GM10248 (cell line): ENCODE measurements around the gene RPRD1B.
"Not testable (repeated sequence)": the region's sequence is repeated elsewhere in the genome, so short reads cannot be mapped to it uniquely, and the experiment has no call there.

Experiments used
- CTCF ChIA-PET: fragments of 300-600 bp; sonication (Branson Sonifier 250); formaldehyde crosslinking; extraction: SDS; loops from one replicate; lab custom pipeline; 2021; ENCODE audit warnings: antibody characterized with exemption; lab: Yijun Ruan, JAX
- POLR2A ChIA-PET: fragments of 350-650 bp; sonication (Branson Sonifier 250); formaldehyde crosslinking; extraction: SDS; loops from one replicate; lab custom pipeline; 2020; ENCODE audit warnings: antibody characterized with exemption; lab: Yijun Ruan, JAX
- DNase-seq: peaks from one replicate; pipeline ENCODE4 v3.0.0; 2012; ENCODE audit errors: extremely low spot score
- CTCF ChIP-seq: IDR thresholded peaks from 2 replicates; pipeline ENCODE4 v1.5.1; 2012; ENCODE audit warnings: mild to moderate bottlenecking, low read depth; ENCODE audit errors: extremely low read depth, missing control alignments, control extremely low read depth

RPRD1B gene

GRCh38 chr20:38095017-38095686, 61.6 kb downstream of the RPRD1B start:
- ChIA-PET CTCF (interaction anchor here (0.6 to 15.4 kb wide), 4 partner anchors 17 to 27 kb away, joined by 3 to 144 read pairs (median 5); no protein-coding TSS in a partner anchor), POLR2A (no interaction called here)
- no peak for TF ChIP-seq CTCF
- DNase-seq = no peak

- ChIA-PET CTCF (interaction anchor here (0.8 to 3.6 kb wide), 6 partner anchors 13 to 123 kb away, joined by 3 to 22 read pairs (median 4); no protein-coding TSS in a partner anchor), POLR2A (no interaction called here)
- DNase-seq = no peak
- no peak for TF ChIP-seq CTCF
These were observed 65.4 kb downstream of the RPRD1B start for GRCh38 chr20:38098952-38099351.

- DNase-seq, CTCF ChIA-PET, POLR2A ChIA-PET: not testable (repeated sequence)
These were observed 68.7 kb downstream of the RPRD1B start for GRCh38 chr20:38102206-38102605.

GRCh38 chr20:38104285-38104684, 70.7 kb downstream of the RPRD1B start:
- no peak for DNase-seq
- ChIA-PET POLR2A (no interaction called here), CTCF (no interaction called here)
- TF ChIP-seq CTCF = no peak

- no peak for DNase-seq
- no peak for TF ChIP-seq CTCF
- ChIA-PET CTCF (interaction anchor here (1.7 kb wide), 1 partner anchor 7 kb away, joined by 3 read pairs; no protein-coding TSS in a partner anchor), POLR2A (no interaction called here)
These were observed 72.9 kb downstream of the RPRD1B start for GRCh38 chr20:38106461-38106860.

GRCh38 chr20:38107386-38107785, 73.8 kb downstream of the RPRD1B start:
- POLR2A ChIA-PET, CTCF ChIA-PET, DNase-seq: not testable (repeated sequence)

GRCh38 chr20:38107916-38108315, 74.4 kb downstream of the RPRD1B start:
- POLR2A ChIA-PET, DNase-seq, CTCF ChIA-PET: not testable (repeated sequence)

- TF ChIP-seq CTCF = no peak
- CTCF ChIA-PET = interaction anchor here (1.1 to 2.4 kb wide), 2 partner anchors 22 to 35 kb away, joined by 3 to 12 read pairs; no protein-coding TSS in a partner anchor
- POLR2A ChIA-PET = no interaction called here
- no peak for DNase-seq
These were observed 75.0 kb downstream of the RPRD1B start for GRCh38 chr20:38108438-38108985.
